ENCODE measurements around the gene SEMA3D.

DNA sequence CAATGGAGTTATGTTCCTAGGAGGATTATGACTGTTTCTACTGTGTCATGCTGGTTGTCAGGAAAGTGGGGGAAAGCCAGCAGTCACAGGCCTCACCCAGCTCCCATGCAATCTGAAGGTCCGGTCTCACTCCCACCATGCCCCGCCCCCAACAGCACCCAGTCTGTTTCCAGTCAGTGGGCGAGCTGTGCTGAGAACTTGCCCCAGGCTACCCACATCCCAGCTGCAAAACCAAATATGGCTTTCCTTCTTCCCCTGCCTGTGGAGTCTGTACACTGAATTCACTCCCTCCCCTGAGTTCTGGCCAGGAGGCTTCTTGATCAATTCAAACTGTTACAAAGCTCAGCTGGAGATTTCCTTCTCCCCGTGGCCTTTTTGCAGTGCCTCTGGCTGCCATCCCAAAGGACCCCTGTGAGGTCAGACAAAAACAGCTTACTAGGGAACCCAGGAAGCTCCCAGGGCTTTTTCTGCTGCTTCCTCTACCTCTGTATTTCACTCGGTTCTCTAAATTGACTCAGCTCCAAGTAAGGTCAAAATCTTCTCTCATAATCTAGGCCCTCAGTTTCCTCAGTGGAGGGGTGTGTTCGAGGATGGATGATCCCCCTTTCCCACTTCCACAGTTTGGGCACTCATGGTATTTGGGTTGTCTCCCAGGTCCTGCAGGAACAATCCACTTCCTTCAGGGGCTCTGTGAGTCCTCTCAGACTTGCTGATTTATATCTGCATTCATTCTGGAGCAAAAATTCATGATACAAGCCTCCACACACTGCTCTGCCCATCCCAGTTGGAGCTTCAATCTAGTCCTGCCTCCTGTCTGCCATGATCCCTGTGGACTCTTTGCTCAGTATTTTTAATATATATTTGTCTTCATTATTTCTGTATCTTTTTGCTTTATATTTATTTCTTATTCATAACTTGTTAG lies 205.5 kb downstream of the SEMA3D start:
- TF ChIP-seq, protein P1, sequence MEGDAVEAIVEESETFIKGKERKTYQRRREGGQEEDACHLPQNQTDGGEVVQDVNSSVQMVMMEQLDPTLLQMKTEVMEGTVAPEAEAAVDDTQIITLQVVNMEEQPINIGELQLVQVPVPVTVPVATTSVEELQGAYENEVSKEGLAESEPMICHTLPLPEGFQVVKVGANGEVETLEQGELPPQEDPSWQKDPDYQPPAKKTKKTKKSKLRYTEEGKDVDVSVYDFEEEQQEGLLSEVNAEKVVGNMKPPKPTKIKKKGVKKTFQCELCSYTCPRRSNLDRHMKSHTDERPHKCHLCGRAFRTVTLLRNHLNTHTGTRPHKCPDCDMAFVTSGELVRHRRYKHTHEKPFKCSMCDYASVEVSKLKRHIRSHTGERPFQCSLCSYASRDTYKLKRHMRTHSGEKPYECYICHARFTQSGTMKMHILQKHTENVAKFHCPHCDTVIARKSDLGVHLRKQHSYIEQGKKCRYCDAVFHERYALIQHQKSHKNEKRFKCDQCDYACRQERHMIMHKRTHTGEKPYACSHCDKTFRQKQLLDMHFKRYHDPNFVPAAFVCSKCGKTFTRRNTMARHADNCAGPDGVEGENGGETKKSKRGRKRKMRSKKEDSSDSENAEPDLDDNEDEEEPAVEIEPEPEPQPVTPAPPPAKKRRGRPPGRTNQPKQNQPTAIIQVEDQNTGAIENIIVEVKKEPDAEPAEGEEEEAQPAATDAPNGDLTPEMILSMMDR (IDR thresholded peaks at IDR 0.05; ENCODE audit: low read depth, low read length, missing input control), result no peak
- TF ChIP-seq, protein P2, sequence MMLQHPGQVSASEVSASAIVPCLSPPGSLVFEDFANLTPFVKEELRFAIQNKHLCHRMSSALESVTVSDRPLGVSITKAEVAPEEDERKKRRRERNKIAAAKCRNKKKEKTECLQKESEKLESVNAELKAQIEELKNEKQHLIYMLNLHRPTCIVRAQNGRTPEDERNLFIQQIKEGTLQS (IDR thresholded peaks at IDR 0.05), result no peak
- TF ChIP-seq YY1 (IDR thresholded peaks at IDR 0.05) (no peak), JUND (IDR thresholded peaks at IDR 0.05) (no peak), RAD21 (IDR thresholded peaks at IDR 0.05) (no peak), GABPA (IDR thresholded peaks at IDR 0.05 in 1 of 2, conservative IDR thresholded peaks at IDR 0.05 in 1 of 2) (no peak), SP1 (IDR thresholded peaks at IDR 0.05) (no peak), RXRA (IDR thresholded peaks at IDR 0.05) (no peak), FOXA2 (IDR thresholded peaks at IDR 0.05) (no peak), TAF1 (conservative IDR thresholded peaks at IDR 0.05) (no peak), HNF4A (conservative IDR thresholded peaks at IDR 0.05) (no peak), EGR1 (IDR thresholded peaks at IDR 0.05; ENCODE audit: low read depth in 2 of 2) (no peak)
- TF ChIP-seq, protein P3, sequence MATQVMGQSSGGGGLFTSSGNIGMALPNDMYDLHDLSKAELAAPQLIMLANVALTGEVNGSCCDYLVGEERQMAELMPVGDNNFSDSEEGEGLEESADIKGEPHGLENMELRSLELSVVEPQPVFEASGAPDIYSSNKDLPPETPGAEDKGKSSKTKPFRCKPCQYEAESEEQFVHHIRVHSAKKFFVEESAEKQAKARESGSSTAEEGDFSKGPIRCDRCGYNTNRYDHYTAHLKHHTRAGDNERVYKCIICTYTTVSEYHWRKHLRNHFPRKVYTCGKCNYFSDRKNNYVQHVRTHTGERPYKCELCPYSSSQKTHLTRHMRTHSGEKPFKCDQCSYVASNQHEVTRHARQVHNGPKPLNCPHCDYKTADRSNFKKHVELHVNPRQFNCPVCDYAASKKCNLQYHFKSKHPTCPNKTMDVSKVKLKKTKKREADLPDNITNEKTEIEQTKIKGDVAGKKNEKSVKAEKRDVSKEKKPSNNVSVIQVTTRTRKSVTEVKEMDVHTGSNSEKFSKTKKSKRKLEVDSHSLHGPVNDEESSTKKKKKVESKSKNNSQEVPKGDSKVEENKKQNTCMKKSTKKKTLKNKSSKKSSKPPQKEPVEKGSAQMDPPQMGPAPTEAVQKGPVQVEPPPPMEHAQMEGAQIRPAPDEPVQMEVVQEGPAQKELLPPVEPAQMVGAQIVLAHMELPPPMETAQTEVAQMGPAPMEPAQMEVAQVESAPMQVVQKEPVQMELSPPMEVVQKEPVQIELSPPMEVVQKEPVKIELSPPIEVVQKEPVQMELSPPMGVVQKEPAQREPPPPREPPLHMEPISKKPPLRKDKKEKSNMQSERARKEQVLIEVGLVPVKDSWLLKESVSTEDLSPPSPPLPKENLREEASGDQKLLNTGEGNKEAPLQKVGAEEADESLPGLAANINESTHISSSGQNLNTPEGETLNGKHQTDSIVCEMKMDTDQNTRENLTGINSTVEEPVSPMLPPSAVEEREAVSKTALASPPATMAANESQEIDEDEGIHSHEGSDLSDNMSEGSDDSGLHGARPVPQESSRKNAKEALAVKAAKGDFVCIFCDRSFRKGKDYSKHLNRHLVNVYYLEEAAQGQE (IDR thresholded peaks at IDR 0.05), result no peak
- TF ChIP-seq, protein P4, sequence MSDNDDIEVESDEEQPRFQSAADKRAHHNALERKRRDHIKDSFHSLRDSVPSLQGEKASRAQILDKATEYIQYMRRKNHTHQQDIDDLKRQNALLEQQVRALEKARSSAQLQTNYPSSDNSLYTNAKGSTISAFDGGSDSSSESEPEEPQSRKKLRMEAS (IDR thresholded peaks at IDR 0.05), result no peak

Data from liver (tissue), 3 donors.